GM18858 (cell line): ENCODE results near the gene PLXNA2.

Experiments used
- ATAC-seq: cut with Tn5 transposase; IDR thresholded peaks from one replicate; pipeline ENCODE4 v1.9.1; 2021; ENCODE audit not compliant: unreplicated experiment

Gene PLXNA2

GRCh38 chr1:208078752-208079151 lies 165.4 kb downstream of the PLXNA2 start:
- ATAC-seq = no peak

GRCh38 chr1:208077232-208078075 lies 166.7 kb downstream of the PLXNA2 start:
- no peak for ATAC-seq

GRCh38 chr1:208074353-208074752 lies 169.8 kb downstream of the PLXNA2 start:
- no peak for ATAC-seq

GRCh38 chr1:208071435-208072031 lies 172.7 kb downstream of the PLXNA2 start:
- ATAC-seq = no peak

GRCh38 chr1:208069908-208070307 lies 174.3 kb downstream of the PLXNA2 start:
- no peak for ATAC-seq

GRCh38 chr1:208069317-208069716 lies 174.9 kb downstream of the PLXNA2 start:
- ATAC-seq = no peak

- ATAC-seq = no peak
Observed at GRCh38 chr1:208068908-208069307, 175.3 kb downstream of the PLXNA2 start.

GRCh38 chr1:208068407-208068806 lies 175.8 kb downstream of the PLXNA2 start:
- no peak for ATAC-seq

GRCh38 chr1:208066583-208066982 lies 177.6 kb downstream of the PLXNA2 start:
- no peak for ATAC-seq

GRCh38 chr1:208065862-208066261 lies 178.3 kb downstream of the PLXNA2 start:
- no peak for ATAC-seq

- ATAC-seq = no peak
Observed at GRCh38 chr1:208061632-208062031, 182.6 kb downstream of the PLXNA2 start.

- ATAC-seq = no peak
Observed at GRCh38 chr1:208061118-208061517, 183.1 kb downstream of the PLXNA2 start.

- no peak for ATAC-seq
Observed at GRCh38 chr1:208060215-208060869, 183.8 kb downstream of the PLXNA2 start.

- ATAC-seq = no peak
Observed at GRCh38 chr1:208059409-208060001, 184.7 kb downstream of the PLXNA2 start.

GRCh38 chr1:208058756-208059155 lies 185.4 kb downstream of the PLXNA2 start:
- ATAC-seq = no peak

- no peak for ATAC-seq
Observed at GRCh38 chr1:208058267-208058666, 185.9 kb downstream of the PLXNA2 start.

GRCh38 chr1:208057056-208057455 lies 187.1 kb downstream of the PLXNA2 start:
- ATAC-seq = no peak

GRCh38 chr1:208055535-208055934 lies 188.6 kb downstream of the PLXNA2 start:
- ATAC-seq = no peak

- ATAC-seq = no peak
Observed at GRCh38 chr1:208054911-208055379, 189.2 kb downstream of the PLXNA2 start.

GRCh38 chr1:208054485-208054884 lies 189.7 kb downstream of the PLXNA2 start:
- ATAC-seq = no peak

- ATAC-seq = no peak
Observed at GRCh38 chr1:208053661-208054060, 190.5 kb downstream of the PLXNA2 start.
